HepG2 (cell line): Measurements from ENCODE around the gene CCDC87.

Experiments
- EZH2 ChIP-seq: conservative IDR thresholded peaks from 2 replicates; pipeline ENCODE4 v1.6.1; 2012; ENCODE audit warnings: mild to moderate bottlenecking, low read depth, low read length, moderate library complexity
- FOXP1 ChIP-seq, 2 experiments: fragments of 450-650 bp in 1 of 2; IDR thresholded peaks; 2 replicates each; pipeline ENCODE4 v1.6.1; 2017 to 2018; ENCODE audit warnings: antibody characterized with exemption in 1 of 2
- GATA4 ChIP-seq: sonication (generic); IDR thresholded peaks from 2 replicates; pipeline ENCODE4 v1.6.1; 2016; ENCODE audit warnings: antibody characterized with exemption, low read depth, borderline replicate concordance
- HDAC2 ChIP-seq: sonication (generic); formaldehyde crosslinking; IDR thresholded peaks from 2 replicates; pipeline ENCODE4 v1.4.0; 2020; ENCODE audit warnings: missing genetic modification reagents
- HOXA3 ChIP-seq: sonication (generic); formaldehyde crosslinking; IDR thresholded peaks from 2 replicates; pipeline ENCODE4 v1.5.0; 2020; ENCODE audit warnings: missing genetic modification reagents
- ZNF678 ChIP-seq: sonication (generic); formaldehyde crosslinking; IDR thresholded peaks from 2 replicates; pipeline ENCODE4 v1.4.0; 2020; ENCODE audit warnings: mild to moderate bottlenecking, missing genetic modification reagents
- TF ChIP-seq, protein P1 (sequence below): sonication (generic); formaldehyde crosslinking; IDR thresholded peaks from 2 replicates; pipeline ENCODE4 v1.5.0; 2020; ENCODE audit warnings: mild to moderate bottlenecking, missing genetic modification reagents
- TF ChIP-seq, protein P2 (sequence below): sonication (generic); formaldehyde crosslinking; IDR thresholded peaks from 2 replicates; pipeline ENCODE4 v1.5.1; 2020; ENCODE audit warnings: missing genetic modification reagents, mild to moderate bottlenecking, borderline replicate concordance

DNA sequence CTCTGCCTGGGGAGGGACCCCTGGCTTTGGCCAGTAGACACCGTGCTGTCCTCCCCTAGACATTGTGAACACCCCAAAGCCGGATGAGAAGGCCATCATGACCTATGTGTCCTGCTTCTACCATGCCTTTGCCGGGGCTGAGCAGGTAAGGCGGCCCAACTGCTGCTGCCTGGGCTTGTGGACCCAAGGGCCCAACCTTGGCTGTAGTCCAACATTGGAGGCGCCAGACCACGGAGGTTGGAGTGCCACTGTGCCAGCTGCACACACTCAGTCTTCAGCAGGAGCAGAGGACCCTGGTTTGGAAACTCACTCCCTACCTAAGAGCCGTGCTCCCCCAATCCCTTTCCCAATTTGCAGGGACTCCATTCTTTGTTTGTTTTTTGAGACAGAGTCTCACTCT lies 36.8 kb downstream of the CCDC87 start:
- TF ChIP-seq HDAC2 (CRISPR knock-in tag), result no peak
- TF ChIP-seq HOXA3 (CRISPR knock-in tag), result no peak
- no peak for TF ChIP-seq ZNF678 (CRISPR knock-in tag)
- TF ChIP-seq EZH2, result no peak
- TF ChIP-seq FOXP1 (IDR thresholded peaks at IDR 0.05), result no peak
- no peak for TF ChIP-seq FOXP1 (CRISPR knock-in tag; IDR thresholded peaks at IDR 0.05)
- TF ChIP-seq GATA4, result no peak
- TF ChIP-seq, protein P1, sequence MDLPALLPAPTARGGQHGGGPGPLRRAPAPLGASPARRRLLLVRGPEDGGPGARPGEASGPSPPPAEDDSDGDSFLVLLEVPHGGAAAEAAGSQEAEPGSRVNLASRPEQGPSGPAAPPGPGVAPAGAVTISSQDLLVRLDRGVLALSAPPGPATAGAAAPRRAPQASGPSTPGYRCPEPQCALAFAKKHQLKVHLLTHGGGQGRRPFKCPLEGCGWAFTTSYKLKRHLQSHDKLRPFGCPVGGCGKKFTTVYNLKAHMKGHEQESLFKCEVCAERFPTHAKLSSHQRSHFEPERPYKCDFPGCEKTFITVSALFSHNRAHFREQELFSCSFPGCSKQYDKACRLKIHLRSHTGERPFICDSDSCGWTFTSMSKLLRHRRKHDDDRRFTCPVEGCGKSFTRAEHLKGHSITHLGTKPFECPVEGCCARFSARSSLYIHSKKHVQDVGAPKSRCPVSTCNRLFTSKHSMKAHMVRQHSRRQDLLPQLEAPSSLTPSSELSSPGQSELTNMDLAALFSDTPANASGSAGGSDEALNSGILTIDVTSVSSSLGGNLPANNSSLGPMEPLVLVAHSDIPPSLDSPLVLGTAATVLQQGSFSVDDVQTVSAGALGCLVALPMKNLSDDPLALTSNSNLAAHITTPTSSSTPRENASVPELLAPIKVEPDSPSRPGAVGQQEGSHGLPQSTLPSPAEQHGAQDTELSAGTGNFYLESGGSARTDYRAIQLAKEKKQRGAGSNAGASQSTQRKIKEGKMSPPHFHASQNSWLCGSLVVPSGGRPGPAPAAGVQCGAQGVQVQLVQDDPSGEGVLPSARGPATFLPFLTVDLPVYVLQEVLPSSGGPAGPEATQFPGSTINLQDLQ (CRISPR knock-in tag), result no peak
- TF ChIP-seq, protein P2, sequence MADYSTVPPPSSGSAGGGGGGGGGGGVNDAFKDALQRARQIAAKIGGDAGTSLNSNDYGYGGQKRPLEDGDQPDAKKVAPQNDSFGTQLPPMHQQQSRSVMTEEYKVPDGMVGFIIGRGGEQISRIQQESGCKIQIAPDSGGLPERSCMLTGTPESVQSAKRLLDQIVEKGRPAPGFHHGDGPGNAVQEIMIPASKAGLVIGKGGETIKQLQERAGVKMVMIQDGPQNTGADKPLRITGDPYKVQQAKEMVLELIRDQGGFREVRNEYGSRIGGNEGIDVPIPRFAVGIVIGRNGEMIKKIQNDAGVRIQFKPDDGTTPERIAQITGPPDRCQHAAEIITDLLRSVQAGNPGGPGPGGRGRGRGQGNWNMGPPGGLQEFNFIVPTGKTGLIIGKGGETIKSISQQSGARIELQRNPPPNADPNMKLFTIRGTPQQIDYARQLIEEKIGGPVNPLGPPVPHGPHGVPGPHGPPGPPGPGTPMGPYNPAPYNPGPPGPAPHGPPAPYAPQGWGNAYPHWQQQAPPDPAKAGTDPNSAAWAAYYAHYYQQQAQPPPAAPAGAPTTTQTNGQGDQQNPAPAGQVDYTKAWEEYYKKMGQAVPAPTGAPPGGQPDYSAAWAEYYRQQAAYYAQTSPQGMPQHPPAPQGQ (CRISPR knock-in tag), result no peak
